Measurements from ENCODE around the gene DNAJC27.

The DNAJC27 gene

GRCh38 chr2:24925815-24926214 lies 45.9 kb downstream of the DNAJC27 start:
- no peak for DNase-seq

GRCh38 chr2:24924732-24925131 lies 47.0 kb downstream of the DNAJC27 start:
- no peak for DNase-seq

- DNase-seq, result no peak
Observed at GRCh38 chr2:24924266-24924665, 47.5 kb downstream of the DNAJC27 start.

- DNase-seq, result no peak
Observed at GRCh38 chr2:24923106-24923505, 48.6 kb downstream of the DNAJC27 start.

GRCh38 chr2:24922556-24922955 lies 49.2 kb downstream of the DNAJC27 start:
- DNase-seq, result no peak

GRCh38 chr2:24920809-24921441 lies 50.8 kb downstream of the DNAJC27 start:
- no peak for DNase-seq

- DNase-seq, result peak; percentile 65 to 80
Observed at GRCh38 chr2:24920098-24920808, 51.5 kb downstream of the DNAJC27 start, which contains the start of gene ADCY3. ADCY3 (minus strand) TSS chr2:24920237; CDS start chr2:24918987, 1,250 bp downstream.

- no peak for DNase-seq
Observed at GRCh38 chr2:24919506-24920097, 52.2 kb downstream of the DNAJC27 start.

- DNase-seq, result no peak
Observed at GRCh38 chr2:24919037-24919505, 52.7 kb downstream of the DNAJC27 start.

GRCh38 chr2:24918326-24919036 lies 53.3 kb downstream of the DNAJC27 start:
- DNase-seq, result no peak

- no peak for DNase-seq
Observed at GRCh38 chr2:24917731-24918325, 53.9 kb downstream of the DNAJC27 start.

GRCh38 chr2:24917086-24917485 lies 54.7 kb downstream of the DNAJC27 start:
- no peak for DNase-seq

- no peak for DNase-seq
Observed at GRCh38 chr2:24915796-24916195, 56.0 kb downstream of the DNAJC27 start.

GRCh38 chr2:24915175-24915574 lies 56.6 kb downstream of the DNAJC27 start:
- DNase-seq, result no peak

GRCh38 chr2:24914713-24915112 lies 57.0 kb downstream of the DNAJC27 start:
- no peak for DNase-seq

GRCh38 chr2:24913911-24914310 lies 57.8 kb downstream of the DNAJC27 start:
- DNase-seq, result peak; percentile 20 to 34

GRCh38 chr2:24912986-24913385 lies 58.8 kb downstream of the DNAJC27 start:
- DNase-seq, result no peak

- no peak for DNase-seq
Observed at GRCh38 chr2:24912523-24912922, 59.2 kb downstream of the DNAJC27 start.

GRCh38 chr2:24910245-24910644 lies 61.5 kb downstream of the DNAJC27 start:
- DNase-seq, result no peak

GRCh38 chr2:24909555-24910177 lies 62.1 kb downstream of the DNAJC27 start:
- DNase-seq, result no peak

GRCh38 chr2:24908461-24908901 lies 63.3 kb downstream of the DNAJC27 start:
- DNase-seq, result no peak

GRCh38 chr2:24907116-24907515 lies 64.6 kb downstream of the DNAJC27 start:
- no peak for DNase-seq
